ENCODE results near the gene ZNF35. TPM values are rescaled to one million over a fixed set of nuclear protein-coding genes. Genes with fewer than 3 reads are reported as not detected.

The ZNF35 gene
- 12.4 and 12.7 TPM in 2 replicates for total RNA-seq

DNA sequence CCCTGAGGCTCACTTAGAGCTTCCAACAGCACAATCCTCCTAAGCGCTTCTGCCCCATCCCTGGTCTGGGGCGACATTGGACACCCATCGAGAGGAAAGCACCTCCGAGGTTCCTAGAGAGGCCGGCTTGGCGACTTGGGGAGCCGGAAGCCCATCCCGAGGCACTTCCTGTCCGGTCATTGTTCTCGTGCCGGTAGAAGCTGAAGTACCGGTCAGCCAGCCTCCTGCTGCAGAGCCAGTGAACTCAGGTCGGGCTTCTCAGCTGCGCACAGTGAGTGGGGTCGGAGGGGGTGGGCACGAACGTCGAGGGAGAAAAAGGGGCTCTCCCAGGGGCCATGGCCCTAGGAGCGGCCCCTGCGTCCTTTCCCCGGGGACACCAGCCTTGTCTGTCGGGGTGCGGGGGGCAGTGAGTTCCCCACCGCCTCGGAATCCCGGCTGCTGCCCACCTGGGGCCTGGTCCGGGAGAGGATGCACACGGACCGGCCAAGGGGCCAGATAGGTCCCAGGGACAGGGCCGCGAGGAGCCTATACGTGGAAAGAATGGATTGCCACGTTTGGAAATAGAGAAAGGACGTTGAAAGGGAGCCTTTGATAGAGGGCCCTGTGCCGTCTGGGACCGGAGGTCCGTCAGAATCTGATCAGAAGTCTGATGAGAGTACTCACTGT is at the start of gene ZNF35:
Gene ZNF35, plus strand, starts transcription at position 169 of the 666 bp plus-strand sequence. CDS start 2,336 bp downstream, outside the sequence.

GRCh38 chr3:44624749-44625480 is 23.6 kb upstream of the ZNF35 start, which contains the start of gene ZNF197:
TSS of gene ZNF197 (plus strand) at chr3:44625036. CDS start at chr3:44629155, 4,119 bp downstream.

Other genes with a start within 250 kb of the ZNF35 start
- 9.8 and 10.2 TPM in 2 replicates for gene ZNF445, start 171.1 kb upstream of the ZNF35 start, total RNA-seq
- 6.1 and 9.0 TPM in 2 replicates for gene ZKSCAN7, start 93.5 kb upstream of the ZNF35 start, total RNA-seq
- 3.2 and 6.1 TPM in 2 replicates for gene ZNF660, start 63.8 kb upstream of the ZNF35 start, total RNA-seq
- 21.6 and 22.9 TPM in 2 replicates for gene ZNF197, start 23.7 kb upstream of the ZNF35 start, total RNA-seq
- gene ZNF502, start 63.9 kb downstream of the ZNF35 start, total RNA-seq = 5.0 and 8.2 TPM in 2 replicates
- gene ZNF501, start 80.9 kb downstream of the ZNF35 start, total RNA-seq = 6.9 and 9.5 TPM in 2 replicates
- 36.5 and 38.9 TPM in 2 replicates for gene KIAA1143, start 112.9 kb downstream of the ZNF35 start, total RNA-seq
- gene KIF15, start 113.1 kb downstream of the ZNF35 start, total RNA-seq = 4.1 and 8.4 TPM in 2 replicates
- gene TMEM42, start 213.2 kb downstream of the ZNF35 start, total RNA-seq = 16.1 and 16.7 TPM in 2 replicates
- not detected in 2 replicates for gene TGM4, start 225.9 kb downstream of the ZNF35 start, total RNA-seq